GM12874 (cell line): Measurements from ENCODE around the gene SLC22A7.

Experiments used
- TF ChIP-seq, protein P1 (sequence below): IDR thresholded peaks from 2 replicates; pipeline ENCODE4 v1.5.1; 2011; ENCODE audit warnings: low read depth, mild to moderate bottlenecking, control low read depth, low read length, moderate library complexity; ENCODE audit not compliant: insufficient read depth

The SLC22A7 gene

DNA sequence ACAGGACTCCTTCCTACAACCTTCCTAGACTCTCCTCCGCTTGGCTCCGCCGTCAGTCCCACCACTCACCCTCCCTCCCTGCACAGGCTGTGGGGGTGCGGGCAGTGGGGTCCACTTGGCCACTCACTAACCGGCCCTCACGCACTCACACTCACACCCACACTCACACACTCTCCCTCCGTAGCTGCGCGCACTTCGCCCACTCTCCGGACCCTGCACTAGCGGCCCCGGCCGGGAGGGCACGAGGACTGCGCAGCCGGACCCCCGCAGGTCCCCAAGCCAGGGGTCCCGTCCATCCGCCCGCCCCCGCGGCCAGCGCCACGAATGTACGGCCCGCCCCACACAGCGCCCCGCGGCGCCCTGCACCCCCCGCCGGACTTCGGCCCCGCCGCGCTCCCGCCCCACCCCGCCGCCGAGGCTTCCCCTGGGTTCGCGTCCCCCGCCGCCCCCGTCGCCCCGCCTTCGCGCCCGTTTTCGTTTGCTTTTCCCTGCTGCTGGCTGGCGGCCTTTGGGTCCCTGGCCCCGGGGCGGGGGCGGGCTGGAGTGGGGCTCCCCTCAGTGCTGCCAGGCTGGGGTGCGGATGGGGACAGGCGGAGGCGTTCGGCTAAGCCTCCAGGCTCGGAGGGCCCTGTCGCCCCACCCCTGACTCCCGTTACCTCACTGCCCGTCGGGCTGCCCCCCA, 23.0 kb upstream of the SLC22A7 start:
- TF ChIP-seq, protein P1, sequence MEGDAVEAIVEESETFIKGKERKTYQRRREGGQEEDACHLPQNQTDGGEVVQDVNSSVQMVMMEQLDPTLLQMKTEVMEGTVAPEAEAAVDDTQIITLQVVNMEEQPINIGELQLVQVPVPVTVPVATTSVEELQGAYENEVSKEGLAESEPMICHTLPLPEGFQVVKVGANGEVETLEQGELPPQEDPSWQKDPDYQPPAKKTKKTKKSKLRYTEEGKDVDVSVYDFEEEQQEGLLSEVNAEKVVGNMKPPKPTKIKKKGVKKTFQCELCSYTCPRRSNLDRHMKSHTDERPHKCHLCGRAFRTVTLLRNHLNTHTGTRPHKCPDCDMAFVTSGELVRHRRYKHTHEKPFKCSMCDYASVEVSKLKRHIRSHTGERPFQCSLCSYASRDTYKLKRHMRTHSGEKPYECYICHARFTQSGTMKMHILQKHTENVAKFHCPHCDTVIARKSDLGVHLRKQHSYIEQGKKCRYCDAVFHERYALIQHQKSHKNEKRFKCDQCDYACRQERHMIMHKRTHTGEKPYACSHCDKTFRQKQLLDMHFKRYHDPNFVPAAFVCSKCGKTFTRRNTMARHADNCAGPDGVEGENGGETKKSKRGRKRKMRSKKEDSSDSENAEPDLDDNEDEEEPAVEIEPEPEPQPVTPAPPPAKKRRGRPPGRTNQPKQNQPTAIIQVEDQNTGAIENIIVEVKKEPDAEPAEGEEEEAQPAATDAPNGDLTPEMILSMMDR, result no peak

DNA sequence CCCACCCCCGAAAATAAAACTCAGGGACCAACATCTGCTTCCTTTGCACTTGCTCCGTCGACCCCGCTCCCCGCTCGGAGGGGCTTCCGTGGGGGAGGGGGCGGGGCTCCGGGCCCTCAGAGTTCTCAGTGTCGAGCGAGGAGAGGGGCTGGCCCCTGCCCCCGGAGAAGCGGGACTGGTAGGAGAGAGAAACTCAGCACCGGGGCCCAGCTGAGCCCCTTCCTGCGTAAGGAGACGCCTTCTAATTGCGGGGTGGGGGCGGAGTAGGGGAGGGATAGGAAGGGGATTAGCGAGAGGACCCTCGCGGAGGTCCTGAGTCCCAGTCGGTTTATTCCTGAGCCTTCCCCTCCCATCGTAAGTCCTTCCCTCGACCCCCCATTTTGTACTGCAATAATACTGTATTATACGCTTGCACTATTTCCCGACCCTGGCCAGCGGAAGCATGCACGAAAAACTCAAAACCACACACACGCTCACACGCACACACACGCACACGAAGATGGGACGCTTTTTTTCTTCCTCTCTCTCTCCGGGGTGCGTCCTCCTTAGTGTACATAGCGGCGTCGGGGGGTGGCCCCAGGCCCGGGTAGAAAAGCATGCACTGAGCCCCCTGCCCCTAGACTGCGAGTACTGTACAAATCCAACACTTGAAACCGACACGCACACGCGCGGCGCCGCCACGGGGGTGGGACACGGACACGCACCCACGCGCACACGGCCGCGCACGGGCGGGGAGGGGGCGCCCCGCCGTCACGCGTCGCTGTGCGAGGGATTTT, 22.1 kb upstream of the SLC22A7 start:
- TF ChIP-seq, protein P1, result no peak

DNA sequence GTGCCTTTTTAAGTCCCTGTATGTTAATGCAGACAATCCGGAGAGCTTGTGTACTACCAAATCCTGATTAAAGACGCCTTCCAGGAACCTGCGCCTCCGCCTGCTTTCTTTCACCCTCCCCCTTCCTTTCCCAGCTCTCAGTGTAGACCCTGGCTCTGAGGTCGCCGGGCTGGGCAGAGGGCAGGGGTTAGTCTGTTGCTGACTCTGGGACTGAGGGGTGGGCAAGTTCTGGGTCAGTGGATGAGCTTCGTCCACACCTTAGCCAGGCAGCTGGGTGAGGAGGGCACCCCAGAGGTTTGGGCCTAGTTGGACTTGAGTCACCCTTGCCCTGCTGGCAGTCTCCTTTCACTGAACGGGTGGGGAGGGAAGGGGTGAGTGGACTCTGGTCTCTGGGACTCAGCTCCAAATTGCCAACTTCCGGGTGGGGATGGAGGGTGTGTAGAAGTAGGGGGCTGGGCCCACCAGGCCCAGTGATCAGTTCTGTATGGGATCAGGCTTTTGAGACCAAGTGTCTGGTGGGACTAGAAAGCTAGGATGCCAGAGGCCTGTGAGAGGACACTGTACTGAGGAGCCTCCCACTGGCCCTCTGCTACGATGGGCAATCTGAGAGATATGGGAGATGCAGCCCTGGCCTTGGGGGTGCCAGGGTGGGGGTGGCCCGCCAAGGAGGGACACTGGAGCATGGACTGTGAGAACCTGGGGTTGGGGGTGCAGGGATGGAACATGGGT, 21.3 kb upstream of the SLC22A7 start:
- TF ChIP-seq, protein P1, result no peak

DNA sequence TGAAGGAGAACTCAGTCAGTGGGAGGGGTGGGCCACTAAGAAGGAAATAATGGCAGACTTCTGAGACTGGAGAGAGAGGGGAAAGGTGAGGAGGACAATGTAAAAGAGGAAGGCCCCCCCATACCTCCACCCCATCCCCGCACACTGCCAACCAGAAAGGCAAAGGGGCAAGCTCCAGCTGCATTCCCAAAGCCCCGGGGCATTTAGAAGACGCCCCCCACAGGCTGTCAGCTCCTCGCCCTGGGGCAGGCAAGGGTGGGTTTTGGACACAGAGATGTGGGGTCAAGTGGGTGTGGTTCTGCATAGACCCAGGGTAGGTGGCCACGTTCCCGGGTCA, 20.8 kb upstream of the SLC22A7 start:
- TF ChIP-seq, protein P1, result no peak

DNA sequence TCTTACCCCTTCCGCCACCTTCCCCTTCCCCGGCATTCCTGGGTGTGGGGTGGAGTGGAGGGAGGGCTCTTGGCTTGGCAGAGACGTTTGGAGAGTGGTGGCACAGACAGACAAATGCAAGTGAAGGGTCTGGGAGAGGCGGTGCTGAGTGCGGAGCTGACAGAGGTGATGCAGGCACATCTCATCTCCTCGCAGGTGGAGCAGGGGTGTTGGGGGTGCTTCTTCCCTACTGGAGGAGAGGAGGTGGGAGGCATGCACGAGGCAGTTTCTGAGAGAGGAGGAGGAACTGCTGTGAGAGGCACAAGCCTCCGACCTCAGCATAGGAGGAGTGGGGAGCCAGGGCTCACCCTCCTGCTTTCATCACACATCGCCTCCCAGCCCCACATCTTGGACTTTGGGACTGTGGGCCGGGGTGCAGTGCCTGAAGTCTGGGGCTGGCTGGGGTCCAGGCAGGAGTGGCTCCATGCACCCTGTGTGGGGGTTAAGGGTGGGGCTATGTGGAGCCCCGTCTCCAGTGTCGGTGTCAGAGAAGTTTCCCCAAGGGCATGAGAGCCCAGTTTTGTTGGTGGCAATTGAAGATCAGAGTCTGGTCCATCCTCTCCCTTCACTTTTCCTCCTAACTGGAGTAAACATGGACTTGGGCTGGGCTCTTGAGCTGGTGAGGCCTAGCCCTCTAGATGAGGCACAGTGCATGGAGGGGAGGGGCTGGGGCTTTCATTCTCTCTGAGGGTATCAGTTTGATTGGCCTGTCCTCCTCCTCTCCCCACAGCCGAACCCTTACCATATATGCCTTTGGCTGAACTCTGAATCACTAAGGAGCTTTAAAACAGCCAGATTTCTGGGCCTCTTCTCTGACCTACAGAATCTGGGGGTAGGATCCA, 20.2 kb upstream of the SLC22A7 start:
- TF ChIP-seq, protein P1, result no peak

DNA sequence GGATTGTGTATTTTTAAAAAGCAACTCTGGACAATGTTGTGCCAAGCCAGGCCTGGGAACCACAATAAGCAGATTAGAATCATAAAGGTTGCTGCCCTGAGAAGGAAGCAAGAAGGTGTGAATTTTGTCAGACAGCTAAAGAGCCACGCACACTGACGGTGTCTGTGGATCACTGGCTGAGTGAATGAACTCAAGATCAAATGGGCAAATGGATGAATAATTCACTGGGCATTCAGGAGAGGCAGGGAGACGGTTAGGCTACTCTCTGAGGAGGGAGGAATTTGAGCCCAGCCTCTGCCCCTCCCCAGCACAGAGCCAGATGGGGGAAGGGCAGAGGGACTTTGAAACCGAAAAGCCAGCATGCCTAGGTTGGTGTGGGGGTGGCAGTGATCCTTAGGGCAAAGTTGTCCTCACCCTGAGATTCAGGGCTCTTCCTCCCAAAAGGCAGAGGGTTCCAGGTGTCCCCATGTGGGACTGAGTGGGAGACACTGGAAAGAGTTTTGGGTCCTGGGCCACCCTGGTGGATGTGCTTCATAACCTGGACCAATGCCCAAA, 19.5 kb upstream of the SLC22A7 start:
- TF ChIP-seq, protein P1, result no peak

DNA sequence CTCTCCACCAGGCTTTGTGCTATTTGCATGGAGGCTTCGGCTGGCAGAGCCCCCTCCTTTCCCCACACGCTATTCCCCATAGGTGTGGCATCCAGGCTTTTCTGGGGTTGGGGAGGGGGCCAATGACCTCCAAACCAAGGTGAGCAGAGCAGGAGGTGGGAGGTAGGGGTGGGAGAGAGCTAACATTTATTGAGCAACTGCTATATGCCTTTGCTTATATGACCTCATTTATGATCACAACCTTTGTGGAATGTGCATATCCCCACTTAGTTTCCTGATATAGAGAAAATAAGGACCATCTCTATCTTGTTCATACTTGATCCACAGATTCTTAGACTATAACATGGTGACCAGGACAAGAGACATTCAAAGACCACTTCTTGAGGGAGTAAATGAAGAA, 17.8 kb upstream of the SLC22A7 start:
- TF ChIP-seq, protein P1, result no peak
